SK-N-SH (cell line): ENCODE results near the gene CTRB1. TPM values are rescaled to one million over a fixed set of nuclear protein-coding genes. Genes with fewer than 3 reads are reported as not detected.

Experiments used
- CTCF ChIA-PET: fragments of 300-600, 350-600 bp; formaldehyde crosslinking; extraction: SDS; loops from one replicate; lab custom pipeline; 2021; lab: Yijun Ruan, JAX
- POLR2A ChIA-PET: fragments of 350-600 bp; sonication (Branson Sonifier 250); formaldehyde crosslinking; extraction: SDS; loops from one replicate; lab custom pipeline; 2020; ENCODE audit warnings: antibody characterized with exemption, inconsistent platforms; lab: Yijun Ruan, JAX
- DNase-seq: peaks from one replicate; pipeline ENCODE4 v3.0.0; 2012
- H2AFZ ChIP-seq: fragments of 200-600 bp; sonication (generic); 2 replicates; pipeline ENCODE4 v1.8.1; 2016; ENCODE audit warnings: antibody characterized with exemption, mild to moderate bottlenecking, low read depth
- H3F3A ChIP-seq: fragments of 200-600 bp; sonication (generic); replicated peaks from 2 replicates; pipeline ENCODE3; 2016; ENCODE audit warnings: antibody characterized with exemption, mild to moderate bottlenecking; ENCODE audit not compliant: insufficient read depth
- H3K27ac ChIP-seq, 2 experiments: fragments of 200-500 bp in 1 of 2; fragments of 200-600 bp in 1 of 2; sonication (Bioruptor generic) in 1 of 2; sonication (generic), shearing (Covaris generic) in 1 of 2; 2 replicates each; pipeline versions ENCODE4 v1.5.1 to v1.6.1; 2014 to 2016; ENCODE audit warnings: low read depth in 2 of 2, inconsistent platforms in 1 of 2, low read length in 1 of 2, mild to moderate bottlenecking in 1 of 2, mixed read lengths in 1 of 2
- H3K27me3 ChIP-seq: fragments of 200-600 bp; sonication (generic), shearing (Covaris generic); 2 replicates; pipeline ENCODE4 v1.6.1; 2016; ENCODE audit warnings: mixed run types; ENCODE audit not compliant: insufficient read depth
- H3K36me3 ChIP-seq, 2 experiments: fragments of 200-500 bp in 1 of 2; fragments of 200-600 bp in 1 of 2; sonication (Bioruptor generic) in 1 of 2; sonication (generic) in 1 of 2; replicated peaks in 1 of 2; 2 replicates each; pipeline versions ENCODE3 to v1.5.1; 2014 to 2016; ENCODE audit warnings: low read length in 1 of 2, mild to moderate bottlenecking in 1 of 2; ENCODE audit not compliant: insufficient read depth in 2 of 2, control insufficient read depth in 1 of 2
- H3K4me1 ChIP-seq, 2 experiments: fragments of 200-500 bp in 1 of 2; fragments of 200-600 bp in 1 of 2; sonication (Bioruptor generic) in 1 of 2; sonication (generic), shearing (Covaris generic) in 1 of 2; 2 replicates each; pipeline versions ENCODE4 v1.5.1 to v1.6.1; 2014 to 2016; ENCODE audit warnings: low read depth in 1 of 2, low read length in 1 of 2, mixed run types in 1 of 2; ENCODE audit not compliant: insufficient read depth in 2 of 2, control insufficient read depth in 1 of 2
- H3K4me2 ChIP-seq: fragments of 200-600 bp; sonication (generic), shearing (Covaris generic); 2 replicates; pipeline ENCODE4 v1.6.1; 2017; ENCODE audit warnings: mixed run types
- H3K4me3 ChIP-seq, 2 experiments: fragments of 200-500 bp in 1 of 2; fragments of 200-600 bp in 1 of 2; sonication (Bioruptor generic) in 1 of 2; sonication (generic), shearing (Covaris generic) in 1 of 2; 2 replicates each; pipeline versions ENCODE4 v1.5.1 to v1.8.1; 2014 to 2016; ENCODE audit warnings: low read depth in 2 of 2, inconsistent platforms in 1 of 2, low read length in 1 of 2, mild to moderate bottlenecking in 1 of 2, mixed read lengths in 1 of 2, moderate library complexity in 1 of 2
- H3K79me2 ChIP-seq: fragments of 200-600 bp; sonication (generic); 2 replicates; pipeline ENCODE4 v1.8.1; 2017; ENCODE audit warnings: mild to moderate bottlenecking; ENCODE audit not compliant: insufficient read depth
- H3K9ac ChIP-seq: fragments of 200-600 bp; sonication (generic); 2 replicates; pipeline ENCODE4 v1.6.1; 2017; ENCODE audit warnings: mixed run types
- H3K9me2 ChIP-seq: fragments of 200-600 bp; sonication (generic); 2 replicates; pipeline ENCODE4 v1.6.1; 2017; ENCODE audit warnings: mixed run types
- H3K9me3 ChIP-seq: fragments of 200-600 bp; sonication (generic); 2 replicates; pipeline ENCODE4 v1.6.1; 2017; ENCODE audit warnings: mixed run types, mild to moderate bottlenecking, moderate library complexity
- H4K20me1 ChIP-seq: fragments of 200-600 bp; sonication (generic); 2 replicates; pipeline ENCODE4 v1.6.1; 2017; ENCODE audit warnings: mild to moderate bottlenecking, mixed run types; ENCODE audit not compliant: insufficient read depth
- CHD2 ChIP-seq: fragments of 150-350 bp; IDR thresholded peaks from 2 replicates; pipeline ENCODE4 v1.6.1; 2018; ENCODE audit warnings: low read length; ENCODE audit not compliant: partially characterized antibody
- ELF1 ChIP-seq: IDR thresholded peaks from 2 replicates; pipeline ENCODE4 v1.4.0; 2012
- FOXJ3 ChIP-seq: sonication (generic); formaldehyde crosslinking; IDR thresholded peaks from 2 replicates; pipeline ENCODE4 v1.5.1; 2020; ENCODE audit warnings: mild to moderate bottlenecking, missing genetic modification reagents
- GATA2 ChIP-seq: sonication (generic); formaldehyde crosslinking; IDR thresholded peaks from 2 replicates; pipeline ENCODE4 v1.5.0; 2020; ENCODE audit warnings: mild to moderate bottlenecking, missing genetic modification reagents
- JUND ChIP-seq: IDR thresholded peaks from 2 replicates; pipeline ENCODE4 v1.4.0; 2012
- MEF2A ChIP-seq: IDR thresholded peaks from 2 replicates; pipeline ENCODE4 v1.4.0; 2012; ENCODE audit warnings: low read depth, borderline replicate concordance
- NFIC ChIP-seq: IDR thresholded peaks from 2 replicates; pipeline ENCODE4 v1.4.0; 2012; ENCODE audit warnings: borderline replicate concordance
- NRF1 ChIP-seq: IDR thresholded peaks from 2 replicates; pipeline ENCODE4 v1.6.1; 2012; ENCODE audit warnings: low read depth, mild to moderate bottlenecking, low read length
- REST ChIP-seq: IDR thresholded peaks from 2 replicates; pipeline ENCODE4 v1.6.1; 2012; ENCODE audit warnings: mild to moderate bottlenecking, low read depth, low read length, moderate library complexity
- SMC3 ChIP-seq: IDR thresholded peaks from 2 replicates; pipeline ENCODE4 v1.6.1; 2012; ENCODE audit warnings: low read depth, low read length, improper control_type of control experiment
- YY1 ChIP-seq: IDR thresholded peaks from 2 replicates; pipeline ENCODE4 v1.4.0; 2012; ENCODE audit warnings: low read depth, mild to moderate bottlenecking
- WGBS: methylation state at CpG from one replicate; pipeline ENCODE4 v1.1.6; 2017; ENCODE audit warnings: low lambda C conversion rate; 5-methylcytosine and 5-hydroxymethylcytosine counted together
- polyA plus RNA-seq, 3 experiments: library from polyadenylated mRNA; depleted of rRNA; stranded (reverse); fragments of >200 nt; gene quantifications; 2 replicates each; pipeline ENCODE4 v1.2.3, GENCODE V29; 2012
- TF ChIP-seq, protein P1 (sequence below): fragments of 150-350 bp; IDR thresholded peaks from 2 replicates; pipeline ENCODE4 v1.6.1; 2017; ENCODE audit warnings: antibody characterized with exemption, low read length, low read depth, borderline replicate concordance
- TF ChIP-seq, protein P2 (sequence below): fragments of 200-600 bp; sonication (generic); IDR thresholded peaks from 2 replicates; pipeline ENCODE4 v1.6.1; 2017; ENCODE audit warnings: antibody characterized with exemption, mild to moderate bottlenecking, moderate library complexity
- TF ChIP-seq, protein P3 (sequence below): IDR thresholded peaks from 2 replicates; pipeline ENCODE4; 2012

CTRB1 gene
- polyA plus RNA-seq, 1 of the 3 experiments (the other 2 are of a cell fraction): not detected

GRCh38 chr16:75169899-75170405, 48.8 kb upstream of the CTRB1 start:
- Histone ChIP-seq H3K27ac (no peak overlapping the region), H3F3A (peaks cover 9% of the 10 kb centered on the region), H2AFZ (no peak overlapping the region), H3K79me2 (no peaks in the 10 kb centered on the region), H3K4me2 (no peak overlapping the region), H3K36me3 (peaks cover 43 to 72% of the 10 kb centered on the region in 2 experiments), H4K20me1 (no peaks in the 10 kb centered on the region), H3K4me3 (peak overlapping the region in 1 of 2 experiments; percentile 12; a peak in 1 of 4 replicates), H3K9me3 (peaks cover 32% of the 10 kb centered on the region), H3K4me1 (no peaks in the 10 kb centered on the region), H3K27me3 (no peaks in the 10 kb centered on the region), H3K9me2 (no peaks in the 10 kb centered on the region), H3K9ac (no peak overlapping the region)
- POLR2A ChIA-PET: no interaction called here
- no peak for DNase-seq
- 99% methylated on average over 10 of the region's 10 CpGs for WGBS
- TF ChIP-seq SMC3: no peak
- no peak for TF ChIP-seq JUND
- TF ChIP-seq CHD2: no peak
- no peak for TF ChIP-seq REST
- TF ChIP-seq, protein P1, sequence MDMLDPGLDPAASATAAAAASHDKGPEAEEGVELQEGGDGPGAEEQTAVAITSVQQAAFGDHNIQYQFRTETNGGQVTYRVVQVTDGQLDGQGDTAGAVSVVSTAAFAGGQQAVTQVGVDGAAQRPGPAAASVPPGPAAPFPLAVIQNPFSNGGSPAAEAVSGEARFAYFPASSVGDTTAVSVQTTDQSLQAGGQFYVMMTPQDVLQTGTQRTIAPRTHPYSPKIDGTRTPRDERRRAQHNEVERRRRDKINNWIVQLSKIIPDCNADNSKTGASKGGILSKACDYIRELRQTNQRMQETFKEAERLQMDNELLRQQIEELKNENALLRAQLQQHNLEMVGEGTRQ: no peak
- TF ChIP-seq ELF1: no peak
- no peak for TF ChIP-seq MEF2A
- TF ChIP-seq NRF1: no peak
- no peak for TF ChIP-seq GATA2 (CRISPR knock-in tag)
- no peak for TF ChIP-seq FOXJ3 (CRISPR knock-in tag)
- TF ChIP-seq NFIC: no peak
- TF ChIP-seq, protein P2, sequence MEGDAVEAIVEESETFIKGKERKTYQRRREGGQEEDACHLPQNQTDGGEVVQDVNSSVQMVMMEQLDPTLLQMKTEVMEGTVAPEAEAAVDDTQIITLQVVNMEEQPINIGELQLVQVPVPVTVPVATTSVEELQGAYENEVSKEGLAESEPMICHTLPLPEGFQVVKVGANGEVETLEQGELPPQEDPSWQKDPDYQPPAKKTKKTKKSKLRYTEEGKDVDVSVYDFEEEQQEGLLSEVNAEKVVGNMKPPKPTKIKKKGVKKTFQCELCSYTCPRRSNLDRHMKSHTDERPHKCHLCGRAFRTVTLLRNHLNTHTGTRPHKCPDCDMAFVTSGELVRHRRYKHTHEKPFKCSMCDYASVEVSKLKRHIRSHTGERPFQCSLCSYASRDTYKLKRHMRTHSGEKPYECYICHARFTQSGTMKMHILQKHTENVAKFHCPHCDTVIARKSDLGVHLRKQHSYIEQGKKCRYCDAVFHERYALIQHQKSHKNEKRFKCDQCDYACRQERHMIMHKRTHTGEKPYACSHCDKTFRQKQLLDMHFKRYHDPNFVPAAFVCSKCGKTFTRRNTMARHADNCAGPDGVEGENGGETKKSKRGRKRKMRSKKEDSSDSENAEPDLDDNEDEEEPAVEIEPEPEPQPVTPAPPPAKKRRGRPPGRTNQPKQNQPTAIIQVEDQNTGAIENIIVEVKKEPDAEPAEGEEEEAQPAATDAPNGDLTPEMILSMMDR: no peak
- TF ChIP-seq YY1: no peak
- TF ChIP-seq, protein P3, sequence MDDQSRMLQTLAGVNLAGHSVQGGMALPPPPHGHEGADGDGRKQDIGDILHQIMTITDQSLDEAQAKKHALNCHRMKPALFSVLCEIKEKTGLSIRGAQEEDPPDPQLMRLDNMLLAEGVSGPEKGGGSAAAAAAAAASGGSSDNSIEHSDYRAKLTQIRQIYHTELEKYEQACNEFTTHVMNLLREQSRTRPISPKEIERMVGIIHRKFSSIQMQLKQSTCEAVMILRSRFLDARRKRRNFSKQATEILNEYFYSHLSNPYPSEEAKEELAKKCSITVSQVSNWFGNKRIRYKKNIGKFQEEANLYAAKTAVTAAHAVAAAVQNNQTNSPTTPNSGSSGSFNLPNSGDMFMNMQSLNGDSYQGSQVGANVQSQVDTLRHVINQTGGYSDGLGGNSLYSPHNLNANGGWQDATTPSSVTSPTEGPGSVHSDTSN: no peak
- CTCF ChIA-PET: interaction anchor here (1.7 kb wide), 1 partner anchor 29 kb away, joined by 6 read pairs; no protein-coding TSS in a partner anchor
